H1 (cell line): ENCODE data around the gene CRACDL. TPM values are rescaled to one million over a fixed set of nuclear protein-coding genes. Genes with fewer than 3 reads are reported as not detected.

Source experiments
- CTCF ChIA-PET: fragments of 300-600 bp; sonication (Branson Sonifier 250); formaldehyde crosslinking; loops from one replicate; lab custom pipeline; 2021; ENCODE audit not compliant: partially characterized antibody; lab: Charles Lee
- POLR2A ChIA-PET: fragments of 300-600 bp; sonication (Branson Sonifier 250); formaldehyde crosslinking; loops from one replicate; lab custom pipeline; 2021; ENCODE audit warnings: inconsistent platforms; ENCODE audit not compliant: partially characterized antibody; lab: Charles Lee
- DNase-seq, 2 experiments: peaks; one replicate each; pipeline versions ENCODE4 v3.0.0 to v3.0.0-alpha.2; 2010 to 2022; ENCODE audit warnings: low spot score in 2 of 2, low read depth in 1 of 2, mixed read lengths in 1 of 2
- FAIRE-seq: peaks from 2 replicates; lab custom pipeline; 2011; peaks lifted over from hg19 to GRCh38; lab: Jason Lieb, UNC
- H2AFZ ChIP-seq: 2 replicates; pipeline ENCODE4 v1.8.1; 2012; ENCODE audit warnings: low read length, inconsistent platforms
- H2AK5ac ChIP-seq: 2 replicates; pipeline ENCODE4 v1.6.1; 2013; ENCODE audit warnings: low read depth, low read length
- H2BK120ac ChIP-seq: replicated peaks from 2 replicates; pipeline ENCODE3; 2013; ENCODE audit warnings: low read depth, low read length, inconsistent platforms
- H2BK12ac ChIP-seq: 2 replicates; pipeline ENCODE4 v1.6.1; 2013; ENCODE audit warnings: low read depth, low read length
- H2BK15ac ChIP-seq: 2 replicates; pipeline ENCODE4 v1.6.1; 2013; ENCODE audit warnings: low read length
- H2BK20ac ChIP-seq: 2 replicates; pipeline ENCODE4 v1.6.1; 2013; ENCODE audit warnings: low read length
- H2BK5ac ChIP-seq: 2 replicates; pipeline ENCODE4 v1.6.1; 2013; ENCODE audit warnings: low read depth, low read length
- H3K14ac ChIP-seq: 2 replicates; pipeline ENCODE4 v1.6.1; 2013; ENCODE audit warnings: inconsistent platforms; ENCODE audit not compliant: insufficient read length
- H3K18ac ChIP-seq: 2 replicates; pipeline ENCODE4 v1.6.1; 2013; ENCODE audit warnings: low read length; ENCODE audit errors: extremely low read depth
- H3K23ac ChIP-seq: 2 replicates; pipeline ENCODE4 v1.6.1; 2013; ENCODE audit warnings: inconsistent platforms; ENCODE audit not compliant: insufficient read length
- H3K23me2 ChIP-seq: 2 replicates; pipeline ENCODE4 v1.6.1; 2013; ENCODE audit warnings: low read depth, low read length
- H3K27ac ChIP-seq: 2 replicates; pipeline ENCODE4 v1.6.1; 2011; ENCODE audit warnings: low read depth, low read length, inconsistent platforms
- H3K27me3 ChIP-seq, 4 experiments: replicated peaks in 1 of 4; 1 replicate in 1 of 4; 2 replicates in 3 of 4; pipeline versions ENCODE4 v1.6.1 to v1.8.1; 2011 to 2013; ENCODE audit warnings: low read length in 3 of 4, mild to moderate bottlenecking in 3 of 4, inconsistent platforms in 2 of 4, mixed read lengths in 2 of 4, moderate library complexity in 1 of 4; ENCODE audit not compliant: control insufficient read depth in 3 of 4, insufficient read depth in 3 of 4; ENCODE audit errors: extremely low read depth in 1 of 4
- H3K36me3 ChIP-seq, 4 experiments: 2 replicates each; pipeline versions ENCODE4 v1.6.1 to v1.8.1; 2011 to 2013; ENCODE audit warnings: mild to moderate bottlenecking in 4 of 4, low read length in 3 of 4, moderate library complexity in 2 of 4, control low read depth in 1 of 4, inconsistent platforms in 1 of 4; ENCODE audit not compliant: insufficient read depth in 4 of 4, control insufficient read depth in 2 of 4
- H3K4ac ChIP-seq: replicated peaks from 2 replicates; pipeline ENCODE3; 2013; ENCODE audit warnings: low read length, low read depth, mixed read lengths, inconsistent platforms; ENCODE audit not compliant: insufficient read length
- H3K4me1 ChIP-seq, 4 experiments: replicated peaks in 1 of 4; 1 replicate in 1 of 4; 2 replicates in 3 of 4; pipeline versions ENCODE4 v1.6.1 to v1.8.1; 2011 to 2013; ENCODE audit warnings: low read length in 3 of 4, inconsistent platforms in 2 of 4, mixed read lengths in 1 of 4; ENCODE audit not compliant: insufficient read depth in 4 of 4, control insufficient read depth in 3 of 4
- H3K4me2 ChIP-seq, 2 experiments: 2 replicates each; pipeline versions ENCODE4 v1.6.1 to v1.8.1; 2011 to 2013; ENCODE audit warnings: low read depth in 2 of 2, low read length in 2 of 2, control low read depth in 1 of 2, inconsistent platforms in 1 of 2, mild to moderate bottlenecking in 1 of 2; ENCODE audit not compliant: insufficient read depth in 1 of 2
- H3K4me3 ChIP-seq, 4 experiments: fragments of 200-600, 300-600 bp in 1 of 4; sonication (generic), shearing (Covaris generic), sonication (Bioruptor Twin) in 1 of 4; 2 replicates each; pipeline versions ENCODE4 v1.5.1 to v1.8.1; 2011 to 2016; ENCODE audit warnings: low read length in 4 of 4, low read depth in 3 of 4, control low read depth in 2 of 4, inconsistent platforms in 2 of 4, mild to moderate bottlenecking in 2 of 4, mixed read lengths in 1 of 4, moderate library complexity in 1 of 4; ENCODE audit not compliant: insufficient read depth in 2 of 4; ENCODE audit errors: extremely low read depth in 1 of 4
- H3K56ac ChIP-seq: replicated peaks from 2 replicates; pipeline ENCODE3; 2013; ENCODE audit warnings: low read depth, mild to moderate bottlenecking, mixed read lengths, low read length, inconsistent platforms; ENCODE audit not compliant: insufficient read length
- H3K79me1 ChIP-seq: 2 replicates; pipeline ENCODE4 v1.6.1; 2013; ENCODE audit warnings: low read depth, low read length, control low read depth
- H3K79me2 ChIP-seq, 2 experiments: 2 replicates each; pipeline versions ENCODE4 v1.6.1 to v1.8.1; 2012 to 2013; ENCODE audit warnings: low read length in 2 of 2, mild to moderate bottlenecking in 2 of 2, inconsistent platforms in 1 of 2; ENCODE audit not compliant: insufficient read depth in 2 of 2, control insufficient read depth in 1 of 2
- H3K9ac ChIP-seq, 4 experiments: replicated peaks in 1 of 4; 1 replicate in 1 of 4; 2 replicates in 3 of 4; pipeline versions ENCODE4 v1.6.1 to v1.8.1; 2011 to 2013; ENCODE audit warnings: low read depth in 3 of 4, low read length in 3 of 4, control low read depth in 2 of 4, mild to moderate bottlenecking in 2 of 4, moderate library complexity in 2 of 4, inconsistent platforms in 1 of 4; ENCODE audit errors: extremely low read depth in 1 of 4
- H3K9me3 ChIP-seq, 2 experiments: 2 replicates each; pipeline versions ENCODE4 v1.6.1 to v1.8.1; 2012 to 2013; ENCODE audit warnings: mild to moderate bottlenecking in 2 of 2, moderate library complexity in 2 of 2, control low read depth in 1 of 2, inconsistent platforms in 1 of 2, low read depth in 1 of 2, low read length in 1 of 2, mixed read lengths in 1 of 2; ENCODE audit not compliant: insufficient read depth in 2 of 2
- H4K20me1 ChIP-seq, 2 experiments: replicated peaks in 1 of 2; 2 replicates each; pipeline versions ENCODE3 to v1.8.1; 2011 to 2013; ENCODE audit warnings: inconsistent platforms in 2 of 2, low read length in 2 of 2, mild to moderate bottlenecking in 1 of 2; ENCODE audit not compliant: insufficient read depth in 2 of 2, control insufficient read depth in 1 of 2
- H4K5ac ChIP-seq: 2 replicates; pipeline ENCODE4 v1.6.1; 2013; ENCODE audit warnings: low read length, low read depth, mixed read lengths, inconsistent platforms; ENCODE audit not compliant: insufficient read length
- H4K8ac ChIP-seq: 2 replicates; pipeline ENCODE4 v1.8.0; 2013; ENCODE audit warnings: mild to moderate bottlenecking, moderate library complexity, low read length, inconsistent platforms; ENCODE audit not compliant: insufficient read depth; ENCODE audit errors: extremely low read depth
- H4K91ac ChIP-seq: replicated peaks from 2 replicates; pipeline ENCODE3; 2013; ENCODE audit warnings: low read length, mixed read lengths, inconsistent platforms; ENCODE audit not compliant: insufficient read length
- BRCA1 ChIP-seq: IDR thresholded peaks from 2 replicates; pipeline ENCODE4 v1.6.1; 2012; ENCODE audit warnings: low read depth, low read length, improper control_type of control experiment
- CBX5 ChIP-seq: fragments of 300-800, 300-1000 bp; sonication (generic); IDR thresholded peaks from 2 replicates; pipeline ENCODE4 v1.7.1; 2016; ENCODE audit warnings: antibody characterized with exemption, low read length, low read depth
- CBX8 ChIP-seq: fragments of 300-800, 300-1000 bp; sonication (generic); IDR thresholded peaks from 2 replicates; pipeline ENCODE4 v1.7.1; 2016; ENCODE audit warnings: low read depth, low read length, borderline replicate concordance
- CEBPB ChIP-seq: IDR thresholded peaks from 2 replicates; pipeline ENCODE4 v1.6.1; 2012; ENCODE audit warnings: low read depth, low read length
- CHD2 ChIP-seq: IDR thresholded peaks from 2 replicates; pipeline ENCODE4 v1.6.1; 2012; ENCODE audit warnings: low read length, improper control_type of control experiment
- EGR1 ChIP-seq: IDR thresholded peaks from 2 replicates; pipeline ENCODE4 v1.6.1; 2011; ENCODE audit warnings: low read depth, low read length, borderline replicate concordance
- KDM4A ChIP-seq: IDR thresholded peaks from one replicate; pipeline ENCODE4 v1.7.1; 2012; ENCODE audit warnings: low read depth, mild to moderate bottlenecking, moderate library complexity, low read length, inconsistent platforms; ENCODE audit not compliant: severe bottlenecking
- MAFK ChIP-seq: IDR thresholded peaks from 2 replicates; pipeline ENCODE4 v1.6.1; 2012; ENCODE audit warnings: low read depth, mild to moderate bottlenecking, improper control_type of control experiment, low read length
- NRF1 ChIP-seq: IDR thresholded peaks from 2 replicates; pipeline ENCODE4 v1.6.1; 2011; ENCODE audit warnings: mild to moderate bottlenecking, low read depth, low read length, improper control_type of control experiment
- SIRT6 ChIP-seq: IDR thresholded peaks from one replicate; pipeline ENCODE4 v1.7.1; 2012; ENCODE audit warnings: low read length, inconsistent platforms
- SIX5 ChIP-seq: IDR thresholded peaks from 2 replicates; pipeline ENCODE4 v1.6.1; 2011; ENCODE audit warnings: mild to moderate bottlenecking, low read depth, low read length
- SP2 ChIP-seq: IDR thresholded peaks from 2 replicates; pipeline ENCODE4 v1.6.1; 2012; ENCODE audit warnings: mild to moderate bottlenecking, low read length, inconsistent platforms
- SRF ChIP-seq: IDR thresholded peaks from 2 replicates; pipeline ENCODE4 v1.6.1; 2011; ENCODE audit warnings: mild to moderate bottlenecking, low read depth, low read length, moderate library complexity
- WGBS, 2 experiments: shearing (Covaris generic) in 1 of 2; methylation state at CpG; one replicate each; pipeline versions ENCODE4 v1.1.6 to v1.1.7; 2013 to 2015; ENCODE audit warnings: low lambda C conversion rate in 2 of 2, mixed read lengths in 2 of 2, inconsistent platforms in 1 of 2, low coverage in 1 of 2, missing lambda C conversion rate in 1 of 2; ENCODE audit not compliant: insufficient replicate concordance in 2 of 2, insufficient coverage in 1 of 2, insufficient read length in 1 of 2; ENCODE audit errors: extremely low coverage in 1 of 2, missing lambda C conversion rate in 1 of 2; 5-methylcytosine and 5-hydroxymethylcytosine counted together
- polyA plus RNA-seq, 7 experiments: library from polyadenylated mRNA; depleted of rRNA in 3 of 7; stranded (reverse) in 5 of 7; unstranded in 2 of 7; fragments of >200 nt in 5 of 7; fragments of 200-250 nt in 2 of 7; gene quantifications; 1 replicate in 5 of 7; 2 replicates in 1 of 7; 4 replicates in 1 of 7; pipeline versions ENCODE4 v1.2.1 to v1.2.3, GENCODE V29; 2011 to 2013; ENCODE audit warnings: missing spikeins in 2 of 7, mixed read lengths in 2 of 7
- total RNA-seq: library from RNA; stranded (reverse); fragmentation: NEBNext Ultra II Directional; extraction: Animal tissue kit (Norgen Biotek cat#: 25700); gene quantifications from 2 replicates; pipeline ENCODE4 v1.2.1, GENCODE V29; 2021
- TF ChIP-seq, protein P1 (sequence below), 3 experiments: IDR thresholded peaks; 1 replicate in 2 of 3; 2 replicates in 1 of 3; pipeline versions ENCODE4 v1.5.1 to v1.6.1; 2011; ENCODE audit warnings: low read length in 3 of 3, mild to moderate bottlenecking in 3 of 3, inconsistent platforms in 2 of 3, low read depth in 1 of 3, moderate library complexity in 1 of 3; ENCODE audit not compliant: insufficient read depth in 1 of 3; ENCODE audit errors: control extremely low read depth in 1 of 3

CRACDL gene
- total and polyA plus RNA-seq, 2 of the 8 experiments (the other 6 are each of a cell fraction or from before 2014, with no cell fraction given) = 0.07 to 0.38 TPM

DNA sequence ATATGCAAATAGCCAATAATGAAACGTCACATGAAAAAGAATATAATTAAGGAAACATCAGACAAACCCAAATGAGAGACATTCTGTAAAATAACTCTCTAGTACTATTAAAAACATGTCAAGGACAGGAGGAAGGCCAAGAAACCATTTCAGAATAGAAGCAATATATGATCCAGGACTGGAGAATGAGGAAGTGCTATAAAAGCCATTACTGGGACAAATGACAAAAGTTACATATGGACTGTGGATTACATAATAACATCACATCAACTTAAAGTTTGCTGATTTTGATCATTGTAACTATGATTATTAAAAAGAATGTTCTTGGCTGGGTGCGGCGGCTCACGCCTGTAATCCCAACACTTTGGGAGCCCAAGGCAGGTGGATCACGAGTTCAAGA lies 81.3 kb downstream of the CRACDL start:
- TF ChIP-seq CBX8 (no peak), EGR1 (no peak), BRCA1 (no peak), CHD2 (no peak), SRF (no peak), SIRT6 (no peak), CEBPB (no peak), NRF1 (no peak), SP2 (no peak), KDM4A (no peak), MAFK (no peak), SIX5 (no peak), CBX5 (no peak)
- TF ChIP-seq, protein P1, sequence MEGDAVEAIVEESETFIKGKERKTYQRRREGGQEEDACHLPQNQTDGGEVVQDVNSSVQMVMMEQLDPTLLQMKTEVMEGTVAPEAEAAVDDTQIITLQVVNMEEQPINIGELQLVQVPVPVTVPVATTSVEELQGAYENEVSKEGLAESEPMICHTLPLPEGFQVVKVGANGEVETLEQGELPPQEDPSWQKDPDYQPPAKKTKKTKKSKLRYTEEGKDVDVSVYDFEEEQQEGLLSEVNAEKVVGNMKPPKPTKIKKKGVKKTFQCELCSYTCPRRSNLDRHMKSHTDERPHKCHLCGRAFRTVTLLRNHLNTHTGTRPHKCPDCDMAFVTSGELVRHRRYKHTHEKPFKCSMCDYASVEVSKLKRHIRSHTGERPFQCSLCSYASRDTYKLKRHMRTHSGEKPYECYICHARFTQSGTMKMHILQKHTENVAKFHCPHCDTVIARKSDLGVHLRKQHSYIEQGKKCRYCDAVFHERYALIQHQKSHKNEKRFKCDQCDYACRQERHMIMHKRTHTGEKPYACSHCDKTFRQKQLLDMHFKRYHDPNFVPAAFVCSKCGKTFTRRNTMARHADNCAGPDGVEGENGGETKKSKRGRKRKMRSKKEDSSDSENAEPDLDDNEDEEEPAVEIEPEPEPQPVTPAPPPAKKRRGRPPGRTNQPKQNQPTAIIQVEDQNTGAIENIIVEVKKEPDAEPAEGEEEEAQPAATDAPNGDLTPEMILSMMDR (IDR thresholded peaks at IDR 0.05; ENCODE audit: control extremely low read depth in 1 of 3, insufficient read depth in 1 of 3, low read depth in 1 of 3, low read length in 3 of 3) = no peak
- TF ChIP-seq, all 59 proteins: peak for 0
- no peak overlapping the region for H3K4me2 ChIP-seq
- POLR2A ChIA-PET = no interaction called here
- no peak overlapping the region for H3K27ac ChIP-seq
- H2BK15ac ChIP-seq = no peak overlapping the region
- no peaks in the 10 kb centered on the region for H3K27me3 ChIP-seq
- no peak overlapping the region for H4K8ac ChIP-seq
- no peak overlapping the region for H2BK12ac ChIP-seq
- H2BK120ac ChIP-seq = no peak overlapping the region
- no peaks in the 10 kb centered on the region for H3K36me3 ChIP-seq
- no peaks in the 10 kb centered on the region for H3K79me1 ChIP-seq
- H3K9ac ChIP-seq = no peak overlapping the region
- no peak overlapping the region for H4K91ac ChIP-seq
- no peaks in the 10 kb centered on the region for H4K20me1 ChIP-seq
- DNase-seq (no peak), FAIRE-seq (no peak)
- CTCF ChIA-PET = interaction anchor here (0.7 to 1.0 kb wide), 3 partner anchors 15 to 1104 kb away, joined by 3 read pairs; no protein-coding TSS in a partner anchor
- no peaks in the 10 kb centered on the region for H3K79me2 ChIP-seq
- no peak overlapping the region for H4K5ac ChIP-seq
- H3K23me2 ChIP-seq = no peaks in the 10 kb centered on the region
- no peak overlapping the region for H3K14ac ChIP-seq
- H3K23ac ChIP-seq = no peak overlapping the region
- H2AFZ ChIP-seq = no peak overlapping the region
- H3K4ac ChIP-seq = no peak overlapping the region
- no peak overlapping the region for H2BK5ac ChIP-seq
- no peaks in the 10 kb centered on the region for H3K4me1 ChIP-seq
- H3K18ac ChIP-seq = no peak overlapping the region
- H3K56ac ChIP-seq = no peak overlapping the region
- H3K9me3 ChIP-seq = 0 out of 4 replicates have a peak, but pooled peaks cover 0 to 3% of the 10 kb centered on the region in 2 experiments
- 92% methylated on average over 5 of the region's 5 CpGs; no CpG with 5 or more reads in 1 of the 2 experiments for WGBS, 2 experiments
- no peak overlapping the region for H2AK5ac ChIP-seq
- no peak overlapping the region for H2BK20ac ChIP-seq
- H3K4me3 ChIP-seq = no peak overlapping the region
